Measurements from ENCODE around the gene PANK1. TPM values are rescaled to one million over a fixed set of nuclear protein-coding genes. Genes with fewer than 3 reads are reported as not detected.

The PANK1 gene
- total RNA-seq, 2 donors from 2014 or later, result 1.5 to 2.5 TPM

DNA sequence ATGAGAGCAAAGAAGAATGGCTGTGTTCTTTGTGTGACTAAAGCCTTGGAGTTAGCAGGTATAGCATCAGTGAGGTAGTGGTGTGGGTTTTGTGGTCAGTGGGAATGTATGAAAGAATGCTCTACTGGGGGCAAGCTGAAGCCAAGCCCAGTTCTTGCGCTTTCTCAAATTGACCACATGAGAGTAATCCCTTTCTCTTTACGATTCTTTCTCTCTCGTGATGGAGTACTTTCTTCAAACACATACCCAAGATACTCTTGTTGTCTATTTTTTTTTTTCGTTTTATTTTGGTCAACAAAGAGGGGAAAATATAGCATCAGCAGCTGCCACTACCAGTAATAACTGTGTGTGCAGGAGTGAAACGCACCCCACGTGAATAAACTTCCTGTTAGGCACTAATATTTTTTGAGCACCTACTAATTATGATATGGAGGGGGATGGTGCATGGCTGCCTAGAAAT lies 8.4 kb upstream of the PANK1 start:
- intact Hi-C loops (cut with DNase I), result no loop called here
- DNase-seq (ENCODE audit: low spot score), result no peak

DNA sequence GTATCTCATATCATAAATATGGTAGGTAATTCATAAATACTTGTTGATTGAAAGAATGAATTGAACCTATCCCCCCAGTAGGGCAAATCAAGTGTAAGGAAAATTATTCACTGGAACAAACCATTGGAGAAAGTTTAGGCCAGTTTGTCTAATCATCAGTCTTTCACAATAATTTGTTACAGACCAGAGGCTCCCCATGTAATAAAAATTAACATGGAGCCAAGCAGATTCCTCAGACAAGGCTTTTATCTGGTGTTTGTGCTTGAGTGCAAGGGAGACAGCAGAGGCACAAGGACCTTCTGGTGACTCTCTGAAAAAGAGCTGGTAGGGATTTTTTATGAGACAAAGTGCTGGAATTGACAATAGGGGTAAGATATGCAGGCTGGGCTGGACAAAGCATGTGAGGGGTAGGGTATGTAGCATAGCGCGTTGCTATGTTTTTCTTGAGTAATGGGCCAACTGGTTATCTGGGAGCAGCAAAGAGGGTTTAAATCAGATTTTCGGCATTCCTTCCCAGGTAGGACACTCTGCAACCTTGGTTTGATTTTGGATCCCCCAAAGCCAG lies 7.8 kb upstream of the PANK1 start:
- no peak for DNase-seq (ENCODE audit: low spot score)
- intact Hi-C loops (cut with DNase I), result no loop called here

- intact Hi-C loops (cut with DNase I), result no loop called here
- DNase-seq (ENCODE audit: low spot score), result no peak
Observed at GRCh38 chr10:89651916-89652573, 7.0 kb upstream of the PANK1 start.

- intact Hi-C loops (cut with DNase I), result no loop called here
- DNase-seq (ENCODE audit: low spot score), result no peak
Observed at GRCh38 chr10:89651205-89651915, 6.3 kb upstream of the PANK1 start.

GRCh38 chr10:89649051-89649450 lies 4.0 kb upstream of the PANK1 start:
- DNase-seq (ENCODE audit: low spot score), result no peak
- intact Hi-C loops (cut with DNase I), result no loop called here

GRCh38 chr10:89648074-89648473 lies 3.0 kb upstream of the PANK1 start:
- DNase-seq (ENCODE audit: low spot score), result no peak
- intact Hi-C loops (cut with DNase I), result no loop called here

- DNase-seq (ENCODE audit: low spot score), result no peak
- intact Hi-C loops (cut with DNase I), result no loop called here
Observed at GRCh38 chr10:89646889-89647657, 2.0 kb upstream of the PANK1 start.

GRCh38 chr10:89645742-89646172 lies 715 bp upstream of the PANK1 start:
- intact Hi-C loops (cut with DNase I), result no loop called here
- DNase-seq (ENCODE audit: low spot score), result no peak

- intact Hi-C loops (cut with DNase I), result no loop called here
- peak; percentile 82 for DNase-seq (ENCODE audit: low spot score)
Observed at GRCh38 chr10:89644691-89644966, 413 bp downstream of the PANK1 start.

- peak; percentile 81 for DNase-seq (ENCODE audit: low spot score)
- intact Hi-C loops (cut with DNase I), result no loop called here
Observed at GRCh38 chr10:89643812-89644690, 991 bp downstream of the PANK1 start.

- intact Hi-C loops (cut with DNase I), result no loop called here
Observed at GRCh38 chr10:89643431-89643811, 1.6 kb downstream of the PANK1 start.

GRCh38 chr10:89642193-89642592 lies 2.8 kb downstream of the PANK1 start:
- intact Hi-C loops (cut with DNase I), result no loop called here
- DNase-seq (ENCODE audit: low spot score), result no peak

More at GRCh38 chr10:89643431-89643811, 1.6 kb downstream of the PANK1 start:
- no peak for DNase-seq (ENCODE audit: low spot score)

GRCh38 chr10:89640241-89640640 lies 4.8 kb downstream of the PANK1 start:
- intact Hi-C loops (cut with DNase I), result no loop called here
- DNase-seq (ENCODE audit: low spot score), result no peak

DNA sequence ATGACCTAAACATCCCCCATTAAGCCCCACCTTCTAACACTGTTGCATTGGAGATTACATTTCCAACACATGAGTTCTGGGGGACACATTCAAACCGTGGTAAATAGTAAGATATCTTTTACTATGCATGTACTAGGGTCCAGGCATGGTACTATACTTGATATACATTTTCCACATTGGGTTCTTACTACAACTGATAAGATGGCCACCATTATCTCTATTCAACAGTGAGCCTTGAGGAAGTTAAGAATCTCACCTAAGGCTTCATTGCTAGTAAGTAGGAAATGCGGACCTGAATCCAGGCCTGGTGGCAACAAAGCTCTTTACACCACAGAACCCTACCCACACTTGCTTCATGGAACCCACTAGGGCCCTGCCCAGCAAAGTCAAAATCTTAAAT lies 5.7 kb downstream of the PANK1 start:
- DNase-seq (ENCODE audit: low spot score), result no peak
- intact Hi-C loops (cut with DNase I), result no loop called here

- intact Hi-C loops (cut with DNase I), result no loop called here
- no peak for DNase-seq (ENCODE audit: low spot score)
Observed at GRCh38 chr10:89637113-89637512, 7.9 kb downstream of the PANK1 start.

GRCh38 chr10:89634637-89635036 lies 10.4 kb downstream of the PANK1 start:
- intact Hi-C loops (cut with DNase I), result no loop called here
- no peak for DNase-seq (ENCODE audit: low spot score)

- intact Hi-C loops (cut with DNase I), result no loop called here
- no peak for DNase-seq (ENCODE audit: low spot score)
Observed at GRCh38 chr10:89633484-89633883, 11.6 kb downstream of the PANK1 start.

GRCh38 chr10:89632824-89633223 lies 12.2 kb downstream of the PANK1 start:
- intact Hi-C loops (cut with DNase I), result no loop called here
- DNase-seq (ENCODE audit: low spot score), result no peak

GRCh38 chr10:89627830-89628229 lies 17.2 kb downstream of the PANK1 start:
- intact Hi-C loops (cut with DNase I), result no loop called here
- no peak for DNase-seq (ENCODE audit: low spot score)

All from posterior vena cava (tissue), 2 donors.